ENCODE results near the gene NPM1. TPM values are rescaled to one million over a fixed set of nuclear protein-coding genes. Genes with fewer than 3 reads are reported as not detected.

NPM1 gene, protein sequence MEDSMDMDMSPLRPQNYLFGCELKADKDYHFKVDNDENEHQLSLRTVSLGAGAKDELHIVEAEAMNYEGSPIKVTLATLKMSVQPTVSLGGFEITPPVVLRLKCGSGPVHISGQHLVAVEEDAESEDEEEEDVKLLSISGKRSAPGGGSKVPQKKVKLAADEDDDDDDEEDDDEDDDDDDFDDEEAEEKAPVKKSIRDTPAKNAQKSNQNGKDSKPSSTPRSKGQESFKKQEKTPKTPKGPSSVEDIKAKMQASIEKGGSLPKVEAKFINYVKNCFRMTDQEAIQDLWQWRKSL
- total RNA-seq: 1,118 and 1,253 TPM in 2 replicates

DNA sequence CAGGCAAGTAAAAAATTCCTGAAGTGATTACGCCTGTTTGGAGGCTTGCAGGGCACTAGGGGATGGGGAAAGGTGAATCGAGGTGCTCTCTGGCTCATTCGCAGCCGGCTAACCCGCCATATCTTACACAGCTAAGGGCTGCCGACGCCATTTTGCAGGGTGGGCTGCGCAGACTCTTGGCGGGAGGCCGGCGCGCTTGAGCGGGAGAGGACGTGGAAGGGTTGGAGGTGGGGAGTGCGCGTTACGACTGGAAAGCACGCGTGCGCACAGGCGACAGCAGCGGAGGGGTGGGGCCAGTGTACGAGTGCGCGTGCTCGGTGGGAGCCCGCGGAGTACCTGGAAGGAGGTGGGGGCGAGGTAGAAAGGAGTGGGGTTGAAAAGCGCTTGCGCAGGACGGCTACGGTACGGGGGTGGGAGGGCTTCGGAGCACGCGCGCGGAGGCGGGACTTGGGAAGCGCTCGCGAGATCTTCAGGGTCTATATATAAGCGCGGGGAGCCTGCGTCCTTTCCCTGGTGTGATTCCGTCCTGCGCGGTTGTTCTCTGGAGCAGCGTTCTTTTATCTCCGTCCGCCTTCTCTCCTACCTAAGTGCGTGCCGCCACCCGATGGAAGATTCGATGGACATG lies at the start of gene NPM1:
Gene NPM1 (plus strand): TSS at position 505 of the 625 bp plus-strand sequence. CDS start 100 bp downstream, at position 605.

DNA sequence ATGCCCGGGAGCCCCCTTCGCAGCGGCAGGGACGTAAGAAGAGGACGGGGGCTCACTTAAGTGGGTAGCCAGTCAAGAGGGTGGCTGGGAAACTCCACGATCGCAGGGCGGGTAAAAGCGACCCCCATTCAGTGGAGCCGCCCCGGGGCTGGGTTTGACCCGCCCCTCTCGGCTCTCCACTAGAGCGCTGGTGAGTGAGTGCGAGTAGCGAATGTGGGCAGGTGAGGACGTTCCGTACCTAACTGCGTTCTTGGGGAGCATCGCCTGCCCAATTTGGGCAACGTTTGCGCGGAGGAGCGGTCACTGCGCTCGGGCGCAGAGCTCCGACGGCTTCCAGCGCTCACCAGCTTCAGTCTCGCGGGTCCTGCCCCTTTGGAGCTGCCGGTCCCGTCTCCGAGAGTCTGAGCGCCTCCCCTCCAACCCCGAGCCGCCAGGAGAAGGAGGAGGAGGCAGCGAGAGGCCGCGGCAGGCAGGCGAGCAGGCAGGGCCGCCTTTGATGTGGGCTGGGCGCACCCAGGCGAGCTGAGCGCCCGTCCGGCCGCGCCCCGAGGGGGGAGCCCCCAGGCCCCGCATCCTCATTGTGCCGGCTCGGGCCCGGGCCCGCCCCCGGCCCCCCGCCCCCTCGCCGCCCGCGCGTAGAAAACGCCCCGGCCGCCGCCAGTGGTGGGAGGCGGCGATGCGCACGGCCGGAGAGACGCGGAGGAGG lies 31.5 kb downstream of the NPM1 start, which contains the start of gene FGF18:
Gene FGF18 (plus strand): TSS at position 666 of the 706 bp plus-strand sequence. CDS start 553 bp downstream, outside the sequence.

Other genes with a start within 250 kb of the NPM1 start
- not detected in 2 replicates for gene TLX3, start 78.6 kb upstream of the NPM1 start, total RNA-seq
- gene FGF18, start 31.8 kb downstream of the NPM1 start, total RNA-seq: 0.20 TPM in 1 of 2 replicates, not detected in the other